ENCODE data around the gene MBNL1.

GRCh38 chr3:152513301-152513960 lies 244.7 kb downstream of the MBNL1 start:
- no peak for TF ChIP-seq CTCF (conservative IDR thresholded peaks at IDR 0.05; ENCODE audit: low read depth, low read length)
- TF ChIP-seq EZH2 (IDR thresholded peaks at IDR 0.05; ENCODE audit: borderline replicate concordance, low read depth, low read length, poor library complexity, severe bottlenecking): no peak
